OCI-LY1 (cell line): ENCODE results near the gene AKT1.
"Not testable (repeated sequence)": the region's sequence is repeated elsewhere in the genome, so short reads cannot be mapped to it uniquely, and the experiment has no call there.

ENCODE experiments used
- CTCF ChIP-seq: fragments of 200-600 bp; sonication (generic), shearing (Covaris generic); IDR thresholded peaks from 2 replicates; pipeline ENCODE4 v1.5.1; 2017; ENCODE audit warnings: mild to moderate bottlenecking, antibody characterized with exemption, low read length, moderate library complexity, mixed read lengths
- EZH2 ChIP-seq: fragments of 200-600 bp; sonication (generic), shearing (Covaris generic); IDR thresholded peaks from 2 replicates; pipeline ENCODE4 v1.8.0; 2017; ENCODE audit warnings: borderline replicate concordance, mixed run types, mild to moderate bottlenecking, antibody characterized with exemption, low read length, moderate library complexity, mixed read lengths

GRCh38 chr14:104729176-104729834 is 66.2 kb downstream of the AKT1 start:
- TF ChIP-seq CTCF, EZH2: not testable (repeated sequence)
